Esophagus squamous epithelium (tissue), 5 donors: ENCODE results near the gene CCN5. TPM values are rescaled to one million over a fixed set of nuclear protein-coding genes. Genes with fewer than 3 reads are reported as not detected.
A peak's percentile ranks its signal among the peaks of the same experiment; 100 is the strongest.

Experiments
- DNase-seq: peaks from one replicate; lab custom pipeline; 2025; lab: John Stamatoyannopoulos, UW
- H3K27ac ChIP-seq, 4 donors: fragments of 200-600 bp; sonication (generic); one replicate each; pipeline ENCODE4 v1.5.1; 2016 to 2019; ENCODE audit warnings: mild to moderate bottlenecking in 1 of 4
- H3K27me3 ChIP-seq, 4 donors: fragments of 200-600 bp; sonication (generic); 1 replicate in 3 of 4; 2 replicates in 1 of 4; pipeline versions ENCODE4 v1.5.1 to v1.6.0; 2017 to 2021; ENCODE audit warnings: antibody characterized with exemption in 1 of 4
- H3K36me3 ChIP-seq, 3 donors: fragments of 200-600 bp; sonication (generic); one replicate each; pipeline ENCODE4 v1.5.1; 2016 to 2019
- H3K4me1 ChIP-seq, 3 donors: fragments of 200-600 bp; sonication (generic); one replicate each; pipeline ENCODE4 v1.5.1; 2017 to 2019
- H3K4me3 ChIP-seq, 4 donors: fragments of 200-600 bp; sonication (generic); 1 replicate in 3 of 4; 2 replicates in 1 of 4; pipeline ENCODE4 v1.5.1; 2016 to 2019; ENCODE audit warnings: mild to moderate bottlenecking in 2 of 4, moderate library complexity in 1 of 4
- H3K9me3 ChIP-seq, 3 donors: fragments of 200-600 bp; sonication (generic); one replicate each; pipeline ENCODE4 v1.5.1; 2016 to 2019
- CTCF ChIP-seq, 6 experiments: fragments of 450-650 bp in 4 of 6; fragments of 200-600 bp in 2 of 6; sonication (generic) in 2 of 6; IDR thresholded peaks; one replicate each; pipeline ENCODE4 v1.5.1; 2016 to 2019; ENCODE audit warnings: antibody characterized with exemption in 6 of 6, mild to moderate bottlenecking in 4 of 6, moderate library complexity in 4 of 6
- POLR2A ChIP-seq, 4 donors: fragments of 450-650 bp; IDR thresholded peaks; one replicate each; pipeline ENCODE4 v1.6.1; 2017; ENCODE audit warnings: antibody characterized with exemption in 4 of 4, mild to moderate bottlenecking in 4 of 4, moderate library complexity in 3 of 4
- WGBS, 2 donors: methylation state at CpG; one replicate each; pipeline ENCODE4 v1.1.5; 2018; 5-methylcytosine and 5-hydroxymethylcytosine counted together
- intact Hi-C: fragments of 100-400 bp; cut with DNase I; formaldehyde crosslinking; loops from one replicate; pipeline ENCODE4 v1.15.0; 2022
- total RNA-seq, 4 donors: library from RNA; depleted of rRNA; stranded (reverse); fragments of >200 nt; gene quantifications; one replicate each; pipeline ENCODE4 v1.1.0, GENCODE V29; 2016
- donor health status: DM: yes; HTN: yes; CAD: no.

Gene CCN5
- total RNA-seq, 4 donors from 2014 or later, result 6.7 to 83.9 (median 31.0) TPM

GRCh38 chr20:44701118-44701857, 13.9 kb upstream of the CCN5 start:
- TF ChIP-seq POLR2A (IDR thresholded peaks at IDR 0.05), result no peak

GRCh38 chr20:44701858-44702256, 13.3 kb upstream of the CCN5 start:
- Histone ChIP-seq H3K4me1 (peaks cover 6 to 54% (median 42%) of the 10 kb centered on the region in 3 donors), H3K4me3 (no peak overlapping the region), H3K9me3 (no peaks in the 10 kb centered on the region), H3K36me3 (no peaks in the 10 kb centered on the region), H3K27ac (peak overlapping the region in 3 of 4 donors; percentile 73 to 87 (median 86)), H3K27me3 (no peaks in the 10 kb centered on the region)
- no peak for DNase-seq
- TF ChIP-seq POLR2A (IDR thresholded peaks at IDR 0.05) (no peak), CTCF (IDR thresholded peaks at IDR 0.05) (no peak)
- intact Hi-C loops, result no loop called here
- 81 to 82% methylated on average over 7 of the region's 7 CpGs for WGBS, 2 donors

More at GRCh38 chr20:44701118-44701857, 13.9 kb upstream of the CCN5 start:
- no peak for DNase-seq
- H3K4me3 ChIP-seq, result no peak overlapping the region
- H3K9me3 ChIP-seq, result no peaks in the 10 kb centered on the region
- H3K4me1 ChIP-seq, result peaks cover 6 to 51% (median 39%) of the 10 kb centered on the region in 3 donors
- H3K27ac ChIP-seq, result peak overlapping the region in 3 of 4 donors; percentile 73 to 87 (median 86)
- H3K27me3 ChIP-seq, result no peaks in the 10 kb centered on the region
- intact Hi-C loops, result no loop called here
- 73 to 76% methylated on average over 12 to 14 of the region's 15 CpGs for WGBS, 2 donors
- no peaks in the 10 kb centered on the region for H3K36me3 ChIP-seq

GRCh38 chr20:44702776-44703175, 12.4 kb upstream of the CCN5 start:
- H3K27me3 ChIP-seq, result no peaks in the 10 kb centered on the region
- 39 to 47% methylated on average over 3 to 5 of the region's 9 CpGs for WGBS, 2 donors
- H3K27ac ChIP-seq, result peak overlapping the region; percentile 66 to 87 (median 80)
- TF ChIP-seq POLR2A (IDR thresholded peaks at IDR 0.05), result no peak
- TF ChIP-seq CTCF (IDR thresholded peaks at IDR 0.05), result no peak
- intact Hi-C loops, result no loop called here
- H3K4me1 ChIP-seq, result peaks cover 6 to 54% (median 42%) of the 10 kb centered on the region in 3 donors
- H3K9me3 ChIP-seq, result no peaks in the 10 kb centered on the region
- peak overlapping the region in 1 of 4 donors; percentile 1 for H3K4me3 ChIP-seq
- H3K36me3 ChIP-seq, result no peaks in the 10 kb centered on the region
- peak; percentile 19 for DNase-seq

GRCh38 chr20:44703183-44703925, 11.8 kb upstream of the CCN5 start:
- WGBS, 2 donors, result 50 to 69% methylated on average over 4 to 5 of the region's 12 CpGs
- TF ChIP-seq CTCF (IDR thresholded peaks at IDR 0.05), result no peak
- TF ChIP-seq POLR2A (IDR thresholded peaks at IDR 0.05), result no peak
- no peaks in the 10 kb centered on the region for H3K36me3 ChIP-seq
- peaks cover 6 to 54% (median 42%) of the 10 kb centered on the region in 3 donors for H3K4me1 ChIP-seq
- H3K4me3 ChIP-seq, result peak overlapping the region in 1 of 4 donors; percentile 1
- DNase-seq, result no peak
- H3K27ac ChIP-seq, result peak overlapping the region; percentile 66 to 87 (median 80)
- no peaks in the 10 kb centered on the region for H3K27me3 ChIP-seq
- intact Hi-C loops, result no loop called here
- no peaks in the 10 kb centered on the region for H3K9me3 ChIP-seq

GRCh38 chr20:44703956-44704488, 11.1 kb upstream of the CCN5 start:
- no peak for TF ChIP-seq POLR2A (IDR thresholded peaks at IDR 0.05)
- TF ChIP-seq CTCF (IDR thresholded peaks at IDR 0.05), result no peak
- H3K4me1 ChIP-seq, result peaks cover 6 to 56% (median 42%) of the 10 kb centered on the region in 3 donors
- no peaks in the 10 kb centered on the region for H3K36me3 ChIP-seq
- H3K27ac ChIP-seq, result peak overlapping the region; percentile 66 to 87 (median 80)
- no peak overlapping the region for H3K4me3 ChIP-seq
- H3K27me3 ChIP-seq, result no peaks in the 10 kb centered on the region
- WGBS, 2 donors, result 82 to 91% methylated on average over 4 to 9 of the region's 9 CpGs
- no peak for DNase-seq
- intact Hi-C loops, result no loop called here
- no peaks in the 10 kb centered on the region for H3K9me3 ChIP-seq
